GM21381 (cell line): ENCODE measurements around the gene ST6GALNAC1.

Source experiments
- ATAC-seq: cut with Tn5 transposase; IDR thresholded peaks from one replicate; pipeline ENCODE4 v1.9.1; 2021; ENCODE audit warnings: mild to moderate bottlenecking, moderate library complexity; ENCODE audit not compliant: unreplicated experiment

Gene ST6GALNAC1

DNA sequence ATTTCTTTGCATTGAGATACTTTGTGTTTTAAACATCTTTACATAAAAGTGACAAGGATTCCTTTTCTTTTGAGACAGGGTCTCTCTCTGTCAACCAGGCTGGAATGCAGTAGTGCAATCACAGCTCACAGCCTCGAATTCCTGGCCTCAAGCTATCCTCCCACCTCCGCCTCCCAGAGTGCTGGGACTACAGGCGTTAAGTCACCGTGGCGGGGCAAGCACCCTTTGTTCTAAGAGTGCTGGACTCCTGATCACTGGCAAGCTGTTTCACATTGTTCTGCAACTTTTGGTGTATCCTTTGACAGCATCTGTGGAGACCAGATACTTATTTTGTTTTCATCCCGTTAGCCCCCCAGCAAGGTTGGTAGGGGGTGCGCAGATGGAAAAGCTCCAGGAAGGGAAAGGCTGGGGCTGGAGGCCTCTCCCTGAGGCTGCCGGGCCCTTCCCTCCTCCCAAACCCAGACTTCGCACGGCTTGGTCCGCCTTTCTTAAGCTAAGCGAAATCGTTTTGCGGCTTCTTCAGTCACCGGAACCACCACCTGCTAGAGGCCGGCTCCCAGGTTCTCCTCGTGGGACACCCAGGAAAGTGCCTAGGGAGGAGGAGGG lies 59.0 kb downstream of the ST6GALNAC1 start:
- no peak for ATAC-seq

GRCh38 chr17:76582660-76583059 lies 60.9 kb downstream of the ST6GALNAC1 start:
- ATAC-seq = no peak

DNA sequence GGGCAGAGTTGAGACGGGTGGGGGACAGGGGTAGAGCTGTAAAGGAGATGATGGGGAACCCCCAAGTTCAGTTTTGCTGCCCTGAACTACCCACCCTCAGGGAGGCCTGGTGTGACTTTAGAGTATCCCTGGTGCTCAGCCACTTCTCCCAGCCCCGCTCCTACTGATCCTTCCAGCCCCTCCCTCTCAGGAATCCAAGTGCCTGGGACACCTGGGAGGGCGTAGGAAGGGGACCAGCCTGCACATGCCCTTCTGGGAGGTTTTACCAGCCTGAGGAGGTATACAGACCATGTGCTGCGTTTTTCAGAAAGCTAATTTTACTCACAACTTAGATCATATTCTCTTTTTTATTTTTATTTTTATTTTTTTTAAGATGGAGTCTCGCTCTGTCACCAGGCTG lies 62.0 kb downstream of the ST6GALNAC1 start:
- no peak for ATAC-seq

DNA sequence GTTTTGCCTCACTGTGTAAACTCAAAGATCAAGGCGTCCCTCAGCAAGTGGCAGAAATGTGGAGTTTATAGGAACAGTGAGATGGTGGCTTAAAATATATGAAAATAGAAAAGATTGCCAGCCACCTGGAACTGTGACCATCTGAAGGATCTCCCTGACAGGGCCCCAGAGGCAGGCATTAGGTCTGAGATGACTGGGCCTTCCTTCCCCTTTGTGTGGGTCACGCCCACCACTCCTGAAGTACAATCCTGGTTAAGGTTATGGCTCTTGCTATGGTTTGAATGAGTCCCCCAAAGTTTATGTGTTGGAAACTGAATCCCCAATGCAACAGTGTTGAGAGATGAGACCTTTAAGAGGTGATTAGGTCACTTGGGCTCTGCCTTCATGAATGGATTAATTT lies 64.3 kb downstream of the ST6GALNAC1 start:
- ATAC-seq = no peak

- ATAC-seq = no peak
These were observed 65.2 kb downstream of the ST6GALNAC1 start for GRCh38 chr17:76578376-76578775.

DNA sequence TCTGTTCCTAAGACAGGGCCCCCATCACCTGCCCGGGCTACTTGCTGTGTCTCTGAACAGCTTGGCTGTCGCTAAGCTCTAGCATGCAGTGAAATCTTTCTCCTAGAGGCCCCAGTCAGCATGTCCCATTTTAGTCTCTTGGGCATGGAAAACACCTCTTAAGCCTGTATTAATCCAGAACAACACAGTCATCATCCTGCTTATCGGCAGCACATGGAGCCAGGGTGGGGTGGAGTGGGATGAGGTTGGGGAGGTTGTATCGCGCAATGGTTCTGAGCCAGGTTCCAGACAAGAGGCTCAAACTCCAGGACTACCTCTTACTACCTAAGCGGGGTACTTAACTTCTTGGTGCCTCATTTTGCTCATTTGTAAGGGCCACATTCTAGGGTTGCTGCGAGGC lies 65.7 kb downstream of the ST6GALNAC1 start:
- ATAC-seq = no peak

DNA sequence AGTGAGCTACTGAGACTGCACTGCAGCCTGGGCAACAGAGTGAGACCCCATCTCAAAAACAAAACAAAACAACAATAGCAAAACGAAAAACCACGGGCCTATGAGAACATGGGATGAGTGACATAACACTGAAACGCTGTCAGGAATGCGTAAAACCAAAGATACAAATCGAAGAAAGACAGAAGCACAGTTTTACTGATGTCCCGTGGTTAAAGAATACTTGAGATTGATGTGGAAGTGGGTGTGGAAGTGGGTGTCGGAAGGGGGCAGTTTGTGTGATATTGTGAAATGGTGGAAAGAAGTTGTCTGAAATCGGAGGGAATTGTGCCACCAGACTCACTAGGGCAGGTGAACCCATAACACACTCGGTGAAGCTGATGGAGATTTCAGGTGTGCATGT lies 67.4 kb downstream of the ST6GALNAC1 start:
- ATAC-seq = no peak

DNA sequence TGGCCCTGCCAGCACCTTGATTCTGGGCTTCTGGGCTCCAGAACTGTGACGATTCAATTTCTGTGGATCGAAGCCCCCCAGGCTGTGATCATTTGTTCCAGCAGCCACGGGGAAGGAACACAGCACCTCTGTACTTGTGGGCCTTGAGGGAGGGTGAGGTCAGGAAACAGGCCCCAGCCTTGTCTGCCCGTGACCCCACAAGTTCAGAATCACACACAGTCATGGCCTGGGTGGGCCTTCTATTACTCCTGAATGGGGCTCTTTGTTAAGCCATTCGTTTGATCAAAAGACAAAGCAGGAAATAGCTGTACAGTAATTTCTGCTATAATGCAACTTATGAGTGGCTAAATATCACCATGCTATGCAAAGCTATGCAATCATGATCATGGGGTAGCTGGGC lies 68.0 kb downstream of the ST6GALNAC1 start:
- ATAC-seq = no peak
